K562 (cell line): ENCODE data around the gene CTBP2. TPM values are rescaled to one million over a fixed set of nuclear protein-coding genes. Genes with fewer than 3 reads are reported as not detected.
A peak's percentile ranks its signal among the peaks of the same experiment; 100 is the strongest.

Experiments
- BRF2 ChIP-seq: IDR thresholded peaks from 3 replicates; pipeline ENCODE4 v1.6.1; 2011; ENCODE audit warnings: borderline replicate concordance, mild to moderate bottlenecking; ENCODE audit not compliant: insufficient read length, insufficient read depth
- CREBBP ChIP-seq: IDR thresholded peaks from one replicate; pipeline ENCODE4 v1.6.1; 2012; ENCODE audit warnings: low read depth, mild to moderate bottlenecking, control low read depth, inconsistent platforms, low read length
- FIP1L1 ChIP-seq: fragments of 200-400 bp; formaldehyde crosslinking; IDR thresholded peaks from 2 replicates; pipeline ENCODE4 v1.6.1; 2018; ENCODE audit warnings: mild to moderate bottlenecking, low read depth, low read length; ENCODE audit not compliant: poor library complexity, severe bottlenecking
- FOXA1 ChIP-seq: fragments of 450-650 bp; IDR thresholded peaks from 2 replicates; pipeline ENCODE4 v1.6.1; 2016; ENCODE audit warnings: mild to moderate bottlenecking, borderline replicate concordance
- FOXJ2 ChIP-seq: fragments of 200-800 bp; sonication (Bioruptor generic); IDR thresholded peaks from 2 replicates; pipeline ENCODE4 v1.6.1; 2016; ENCODE audit warnings: missing genetic modification characterization, missing compliant biosample characterization
- GABPA ChIP-seq: fragments of 200-800 bp; sonication (Bioruptor generic); conservative IDR thresholded peaks from 2 replicates; pipeline ENCODE4 v1.6.1; 2016; ENCODE audit warnings: low read depth, missing genetic modification characterization, missing compliant biosample characterization
- JUN ChIP-seq, 2 experiments: sonication (generic) in 1 of 2; formaldehyde crosslinking in 1 of 2; IDR thresholded peaks; 2 replicates each; pipeline versions ENCODE4 v1.6.1 to v1.8.0; 2012 to 2022; ENCODE audit warnings: borderline replicate concordance in 2 of 2, mild to moderate bottlenecking in 2 of 2, improper control_type of control experiment in 1 of 2, low read depth in 1 of 2, low read length in 1 of 2, missing genetic modification reagents in 1 of 2
- MLX ChIP-seq, 2 experiments: fragments of 450-650 bp in 1 of 2; sonication (generic) in 1 of 2; formaldehyde crosslinking; conservative IDR thresholded peaks; 2 replicates each; pipeline versions ENCODE4 v1.4.0 to v1.8.1; 2020 to 2022; ENCODE audit warnings: mild to moderate bottlenecking in 1 of 2, missing genetic modification reagents in 1 of 2
- MTA1 ChIP-seq: fragments of 450-650 bp; IDR thresholded peaks from 2 replicates; pipeline ENCODE4 v1.6.1; 2017; ENCODE audit warnings: borderline replicate concordance
- MXD1 ChIP-seq: fragments of 250-450 bp; sonication (Bioruptor Pico); IDR thresholded peaks from 2 replicates; pipeline ENCODE4 v1.8.0; 2021; ENCODE audit warnings: borderline replicate concordance, mild to moderate bottlenecking, moderate library complexity; ENCODE audit not compliant: poor library complexity, severe bottlenecking
- NEUROD1 ChIP-seq: fragments of 150-350 bp; IDR thresholded peaks from 2 replicates; pipeline ENCODE4 v1.6.1; 2014; ENCODE audit warnings: borderline replicate concordance, low read length, low read depth; ENCODE audit not compliant: partially characterized antibody
- NR2C2 ChIP-seq, 2 experiments: fragments of 200-800 bp in 1 of 2; sonication (Bioruptor generic) in 1 of 2; sonication (generic) in 1 of 2; formaldehyde crosslinking in 1 of 2; IDR thresholded peaks; 2 replicates each; pipeline versions ENCODE4 v1.6.1 to v1.8.0; 2016 to 2022; ENCODE audit warnings: mild to moderate bottlenecking in 1 of 2, missing compliant biosample characterization in 1 of 2, missing genetic modification characterization in 1 of 2, missing genetic modification reagents in 1 of 2
- PCBP2 ChIP-seq: fragments of 200-400 bp; formaldehyde crosslinking; IDR thresholded peaks from 2 replicates; pipeline ENCODE4 v1.6.1; 2018; ENCODE audit warnings: low read length, low read depth, mild to moderate bottlenecking, moderate library complexity; ENCODE audit not compliant: poor library complexity, severe bottlenecking
- PTBP1 ChIP-seq: fragments of 200-400 bp; formaldehyde crosslinking; IDR thresholded peaks from 2 replicates; pipeline ENCODE4 v1.6.1; 2017; ENCODE audit warnings: low read depth, low read length
- SREBF1 ChIP-seq: fragments of 150-350 bp; IDR thresholded peaks from 2 replicates; pipeline ENCODE4 v1.6.1; 2014; ENCODE audit warnings: antibody characterized with exemption, low read depth, low read length, borderline replicate concordance
- SRSF9 ChIP-seq: fragments of 200-400 bp; formaldehyde crosslinking; IDR thresholded peaks from 2 replicates; pipeline ENCODE4 v1.6.1; 2017; ENCODE audit warnings: low read depth, low read length, borderline replicate concordance
- ZBTB26 ChIP-seq: fragments of 450-650 bp; formaldehyde crosslinking; IDR thresholded peaks from 2 replicates; pipeline ENCODE4 v1.4.0; 2022; ENCODE audit warnings: missing genetic modification characterization
- ZNF121 ChIP-seq: sonication (generic); formaldehyde crosslinking; conservative IDR thresholded peaks from 2 replicates; pipeline ENCODE4 v1.8.0; 2022; ENCODE audit warnings: missing genetic modification reagents
- polyA plus RNA-seq, 8 experiments: library from polyadenylated mRNA; depleted of rRNA in 4 of 8; stranded (reverse) in 5 of 8; unstranded in 3 of 8; fragments of >200 nt; fragmentation: Nextera tagmentation in 2 of 8; fragmentation: Illumina TruSeq in 1 of 8; extraction: Ambion mirVana in 2 of 8; extraction: Trizol in 1 of 8; gene quantifications; 2 replicates each; pipeline versions ENCODE4 v1.2.1 to v1.2.3, GENCODE V29; 2011 to 2014; ENCODE audit warnings: inconsistent platforms in 1 of 8, missing spikeins in 1 of 8
- total RNA-seq, 7 experiments: library from RNA; depleted of rRNA in 6 of 7; stranded (reverse); fragments of >200 nt in 6 of 7; fragmentation: Illumina TruSeq in 2 of 7; extraction: Trizol in 2 of 7; gene quantifications; 2 replicates each; pipeline versions ENCODE4 v1.2.1 to v1.2.3, GENCODE V29; 2011 to 2021; ENCODE audit warnings: low replicate concordance in 1 of 7
- TF ChIP-seq, protein P1 (sequence below): fragments of 450-650 bp; IDR thresholded peaks from 2 replicates; pipeline ENCODE4 v1.7.0; 2016; ENCODE audit warnings: borderline replicate concordance

CTBP2 gene
- total and polyA plus RNA-seq, 9 of the 15 experiments (the other 6 are each of a cell fraction or from before 2014, with no cell fraction given): 1.3 to 8.8 (median 5.1) TPM

DNA sequence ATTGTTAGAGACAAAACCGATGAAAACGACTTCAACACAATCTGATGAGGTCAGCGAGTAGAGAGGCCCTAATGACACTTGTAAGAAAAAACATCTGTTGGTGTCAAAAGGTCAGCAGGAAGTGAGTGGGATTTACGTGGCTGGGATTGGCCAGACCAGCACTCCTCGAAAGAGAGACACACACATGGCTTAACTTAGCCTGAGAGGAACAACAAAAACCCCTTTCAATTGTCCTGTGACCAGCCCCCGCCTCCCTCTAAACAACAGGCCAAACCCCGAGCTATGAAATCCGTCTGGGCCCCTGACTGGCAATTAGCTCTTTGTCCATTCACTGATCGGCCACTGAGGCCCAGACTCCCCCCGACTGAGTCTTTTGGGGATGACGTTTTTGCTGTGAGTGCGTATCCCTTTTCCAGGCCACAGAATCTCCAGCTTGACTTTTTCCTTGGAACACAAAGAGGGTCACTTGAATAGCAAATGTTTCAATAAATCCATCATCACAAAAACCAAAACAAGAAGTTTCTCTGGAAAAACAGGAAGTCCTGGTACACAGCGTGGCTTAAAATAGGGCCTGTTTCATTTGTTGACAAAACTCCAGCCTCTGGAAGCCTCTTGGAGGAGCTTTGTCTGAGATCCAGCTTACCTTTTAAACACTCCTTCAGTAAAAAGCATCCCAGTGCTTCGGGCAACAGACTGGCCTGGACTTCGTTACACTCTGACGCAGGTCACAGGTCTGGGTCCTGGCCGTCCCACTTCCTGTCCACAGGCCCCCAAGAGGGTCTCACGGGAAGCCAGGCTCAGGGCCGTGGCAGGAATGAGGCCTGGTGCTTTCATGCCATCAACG is 103.0 kb downstream of the CTBP2 start (continued):
- no peak for TF ChIP-seq CREBBP
- no peak for TF ChIP-seq JUN (IDR thresholded peaks at IDR 0.05; ENCODE audit: borderline replicate concordance, low read depth, low read length)
- TF ChIP-seq JUN (CRISPR knock-in tag; IDR thresholded peaks at IDR 0.05; ENCODE audit: borderline replicate concordance): no peak
- peak; percentile 25; the same call in 1 of the 2 replicates for TF ChIP-seq GABPA (tag)
- TF ChIP-seq FIP1L1: no peak
- TF ChIP-seq, protein P1, sequence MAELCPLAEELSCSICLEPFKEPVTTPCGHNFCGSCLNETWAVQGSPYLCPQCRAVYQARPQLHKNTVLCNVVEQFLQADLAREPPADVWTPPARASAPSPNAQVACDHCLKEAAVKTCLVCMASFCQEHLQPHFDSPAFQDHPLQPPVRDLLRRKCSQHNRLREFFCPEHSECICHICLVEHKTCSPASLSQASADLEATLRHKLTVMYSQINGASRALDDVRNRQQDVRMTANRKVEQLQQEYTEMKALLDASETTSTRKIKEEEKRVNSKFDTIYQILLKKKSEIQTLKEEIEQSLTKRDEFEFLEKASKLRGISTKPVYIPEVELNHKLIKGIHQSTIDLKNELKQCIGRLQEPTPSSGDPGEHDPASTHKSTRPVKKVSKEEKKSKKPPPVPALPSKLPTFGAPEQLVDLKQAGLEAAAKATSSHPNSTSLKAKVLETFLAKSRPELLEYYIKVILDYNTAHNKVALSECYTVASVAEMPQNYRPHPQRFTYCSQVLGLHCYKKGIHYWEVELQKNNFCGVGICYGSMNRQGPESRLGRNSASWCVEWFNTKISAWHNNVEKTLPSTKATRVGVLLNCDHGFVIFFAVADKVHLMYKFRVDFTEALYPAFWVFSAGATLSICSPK: no peak
- no peak for TF ChIP-seq MLX (CRISPR knock-in tag; conservative IDR thresholded peaks at IDR 0.05)
- TF ChIP-seq MXD1 (CRISPR knock-in tag): no peak
- no peak for TF ChIP-seq NEUROD1
- no peak for TF ChIP-seq SRSF9
- TF ChIP-seq FOXJ2 (tag): no peak
- no peak for TF ChIP-seq ZBTB26 (CRISPR knock-in tag)
- no peak for TF ChIP-seq SREBF1
- no peak for TF ChIP-seq PCBP2
- TF ChIP-seq PTBP1: no peak
- no peak for TF ChIP-seq FOXA1
- TF ChIP-seq ZNF121 (CRISPR knock-in tag): no peak
- no peak for TF ChIP-seq MTA1
- TF ChIP-seq NR2C2 (CRISPR knock-in tag; IDR thresholded peaks at IDR 0.05): no peak
- peak; percentile 52 for TF ChIP-seq NR2C2 (tag; IDR thresholded peaks at IDR 0.05)
- TF ChIP-seq BRF2: no peak
